ENCODE measurements around the gene POLR2L.

DNA sequence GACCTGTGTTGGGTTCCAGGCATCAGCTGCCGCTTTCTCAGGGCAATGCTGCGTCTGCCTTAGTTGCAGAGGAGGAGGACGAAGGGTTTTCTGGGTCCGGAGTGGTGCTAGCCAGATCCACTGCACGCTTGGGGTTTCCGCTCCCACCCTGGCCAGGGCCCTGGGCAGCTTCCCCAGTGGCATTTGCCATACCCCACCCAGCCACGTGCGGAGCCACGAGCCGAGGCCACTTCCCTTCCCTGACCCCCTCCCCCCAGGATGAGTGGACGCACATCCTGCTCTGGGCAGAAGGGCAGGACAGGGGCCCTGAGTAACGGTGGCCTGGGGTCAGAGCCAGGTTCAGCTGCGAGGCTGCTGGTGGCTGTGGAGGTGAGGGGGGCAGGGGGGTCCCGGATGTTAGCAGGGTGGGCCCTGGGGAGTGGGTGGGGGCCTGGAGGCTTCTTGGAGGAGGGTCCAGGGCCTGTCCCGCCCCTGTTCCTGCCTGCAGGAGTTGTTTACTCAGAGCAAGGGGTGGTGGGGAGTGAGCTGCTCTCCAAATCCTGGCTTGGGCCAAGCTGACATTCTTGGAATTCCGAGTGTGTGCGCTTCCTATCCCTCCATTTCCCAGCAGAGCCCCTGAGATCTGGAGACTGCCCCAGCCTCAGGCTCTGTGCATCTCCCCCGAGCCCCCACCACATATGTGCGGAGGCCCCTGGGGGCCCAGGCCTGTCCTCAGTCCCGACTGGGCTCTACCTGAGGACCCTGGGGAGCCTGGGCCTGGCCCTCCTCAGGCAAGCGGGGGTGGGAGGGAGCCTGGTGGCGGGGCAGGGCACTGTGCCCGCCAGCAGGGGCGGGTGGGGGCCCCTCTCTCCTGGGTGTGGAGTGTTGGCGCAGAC, 1.7 kb upstream of the POLR2L start:
- TF ChIP-seq EZH2 (optimal IDR thresholded peaks at IDR 0.05; ENCODE audit: low read depth, low read length), result no peak
- TF ChIP-seq, protein P1, sequence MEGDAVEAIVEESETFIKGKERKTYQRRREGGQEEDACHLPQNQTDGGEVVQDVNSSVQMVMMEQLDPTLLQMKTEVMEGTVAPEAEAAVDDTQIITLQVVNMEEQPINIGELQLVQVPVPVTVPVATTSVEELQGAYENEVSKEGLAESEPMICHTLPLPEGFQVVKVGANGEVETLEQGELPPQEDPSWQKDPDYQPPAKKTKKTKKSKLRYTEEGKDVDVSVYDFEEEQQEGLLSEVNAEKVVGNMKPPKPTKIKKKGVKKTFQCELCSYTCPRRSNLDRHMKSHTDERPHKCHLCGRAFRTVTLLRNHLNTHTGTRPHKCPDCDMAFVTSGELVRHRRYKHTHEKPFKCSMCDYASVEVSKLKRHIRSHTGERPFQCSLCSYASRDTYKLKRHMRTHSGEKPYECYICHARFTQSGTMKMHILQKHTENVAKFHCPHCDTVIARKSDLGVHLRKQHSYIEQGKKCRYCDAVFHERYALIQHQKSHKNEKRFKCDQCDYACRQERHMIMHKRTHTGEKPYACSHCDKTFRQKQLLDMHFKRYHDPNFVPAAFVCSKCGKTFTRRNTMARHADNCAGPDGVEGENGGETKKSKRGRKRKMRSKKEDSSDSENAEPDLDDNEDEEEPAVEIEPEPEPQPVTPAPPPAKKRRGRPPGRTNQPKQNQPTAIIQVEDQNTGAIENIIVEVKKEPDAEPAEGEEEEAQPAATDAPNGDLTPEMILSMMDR (IDR thresholded peaks at IDR 0.05; ENCODE audit: low read length), result no peak
